GM12878 (cell line): ENCODE measurements around the gene ARL14. TPM values are rescaled to one million over a fixed set of nuclear protein-coding genes. Genes with fewer than 3 reads are reported as not detected.

ENCODE experiments used
- ATAC-seq: fragments of 200-7000 bp; cut with Tn5 transposase; 3 replicates; pipeline ENCODE4 v1.9.1; 2020; ENCODE audit warnings: mild to moderate bottlenecking, moderate library complexity
- BruUV-seq: library from RNA; stranded (reverse); fragments of 400-500 nt; replicated peaks from 2 replicates; lab custom pipeline; 2021; lab: Mats Ljungman, UMichigan
- CTCF ChIA-PET: fragments of 300-600 bp; sonication (Branson Sonifier 250); formaldehyde crosslinking; extraction: SDS; loops from one replicate; lab custom pipeline; 2021; ENCODE audit warnings: inconsistent platforms; lab: Yijun Ruan, JAX
- POLR2A ChIA-PET: fragments of 350-600 bp; formaldehyde crosslinking; extraction: SDS; loops from one replicate; lab custom pipeline; 2021; ENCODE audit warnings: inconsistent platforms; lab: Charles Lee
- RAD21 ChIA-PET: fragments of 300-600 bp; sonication (Branson Sonifier 250); formaldehyde crosslinking; loops from one replicate; lab custom pipeline; 2023; ENCODE audit warnings: antibody characterized with exemption; ENCODE audit not compliant: unreplicated experiment; lab: Charles Lee
- SMC1A ChIA-PET: fragments of 300-600 bp; sonication (Branson Sonifier 250); formaldehyde crosslinking; loops from one replicate; lab custom pipeline; 2023; ENCODE audit not compliant: unreplicated experiment, uncharacterized antibody; lab: Charles Lee
- DNase-seq: peaks from one replicate; pipeline ENCODE4 v3.0.0-alpha.2; 2011; ENCODE audit warnings: low read depth, low spot score
- FAIRE-seq: peaks from 3 replicates; lab custom pipeline; 2011; peaks lifted over from hg19 to GRCh38; lab: Jason Lieb, UNC
- H2AFZ ChIP-seq: 2 replicates; pipeline ENCODE4 v1.6.0; 2011; ENCODE audit warnings: low read depth, low read length, control low read depth; ENCODE audit not compliant: control insufficient read depth
- H3K27ac ChIP-seq: 2 replicates; pipeline ENCODE4 v1.5.1; 2011; ENCODE audit warnings: control low read depth; ENCODE audit not compliant: control insufficient read depth, insufficient read depth
- H3K27me3 ChIP-seq, 2 experiments: replicated peaks in 1 of 2; 2 replicates each; pipeline versions ENCODE4 v1.6.0 to v1.6.1; 2011; ENCODE audit warnings: low read length in 1 of 2; ENCODE audit not compliant: control insufficient read depth in 2 of 2, insufficient read depth in 2 of 2
- H3K36me3 ChIP-seq, 2 experiments: 2 replicates each; pipeline ENCODE4 v1.5.1; 2011; ENCODE audit warnings: low read length in 1 of 2; ENCODE audit not compliant: control insufficient read depth in 2 of 2, insufficient read depth in 2 of 2
- H3K4me1 ChIP-seq: 2 replicates; pipeline ENCODE4 v1.6.1; 2011; ENCODE audit warnings: mild to moderate bottlenecking, low read length, moderate library complexity, mixed read lengths; ENCODE audit not compliant: control insufficient read depth, insufficient read depth
- H3K4me2 ChIP-seq: 2 replicates; pipeline ENCODE4 v1.6.0; 2011; ENCODE audit warnings: control low read depth; ENCODE audit not compliant: control insufficient read depth, insufficient read depth
- H3K4me3 ChIP-seq: fragments of 200-600 bp; sonication (generic); 2 replicates; pipeline ENCODE4 v1.5.1; 2016
- H3K79me2 ChIP-seq: 2 replicates; pipeline ENCODE4 v1.6.0; 2011; ENCODE audit warnings: low read length; ENCODE audit not compliant: control insufficient read depth, insufficient read depth
- H3K9ac ChIP-seq: 2 replicates; pipeline ENCODE4 v1.8.0; 2011; ENCODE audit warnings: low read length, control low read depth, mixed read lengths; ENCODE audit not compliant: control insufficient read depth, insufficient read depth
- H3K9me3 ChIP-seq: replicated peaks from 3 replicates; pipeline ENCODE4 v1.5.1; 2011; ENCODE audit warnings: mild to moderate bottlenecking, low read length; ENCODE audit not compliant: control insufficient read depth, insufficient read depth
- H4K20me1 ChIP-seq: 2 replicates; pipeline ENCODE4 v1.6.0; 2011; ENCODE audit not compliant: control insufficient read depth, insufficient read depth
- BCL11A ChIP-seq: IDR thresholded peaks from 2 replicates; pipeline ENCODE4 v1.6.1; 2011; ENCODE audit warnings: low read depth, low read length
- CHD1 ChIP-seq: IDR thresholded peaks from 2 replicates; pipeline ENCODE4 v1.6.1; 2012; ENCODE audit warnings: low read depth, low read length, improper control_type of control experiment
- CREB1 ChIP-seq: IDR thresholded peaks from 2 replicates; pipeline ENCODE4 v1.6.1; 2012; ENCODE audit warnings: low read depth, mild to moderate bottlenecking, inconsistent platforms
- EP300 ChIP-seq, 2 experiments: fragments of 150-350 bp in 1 of 2; IDR thresholded peaks; 2 replicates each; pipeline ENCODE4 v1.6.1; 2011 to 2012; ENCODE audit warnings: low read depth in 2 of 2, low read length in 2 of 2, borderline replicate concordance in 1 of 2, improper control_type of control experiment in 1 of 2, inconsistent platforms in 1 of 2; ENCODE audit not compliant: control insufficient read depth in 1 of 2
- ETV6 ChIP-seq, 2 experiments: fragments of 450-650 bp in 1 of 2; IDR thresholded peaks in 1 of 2; conservative IDR thresholded peaks in 1 of 2; 2 replicates each; pipeline ENCODE4 v1.6.1; 2014; ENCODE audit warnings: antibody characterized with exemption in 1 of 2, borderline replicate concordance in 1 of 2, low read depth in 1 of 2, mild to moderate bottlenecking in 1 of 2, moderate library complexity in 1 of 2
- IRF4 ChIP-seq: IDR thresholded peaks from 2 replicates; pipeline ENCODE4 v1.6.1; 2011; ENCODE audit warnings: low read depth, low read length
- MEF2B ChIP-seq: fragments of 450-650 bp; IDR thresholded peaks from 2 replicates; pipeline ENCODE4 v1.6.1; 2018; ENCODE audit warnings: mild to moderate bottlenecking, moderate library complexity; ENCODE audit not compliant: partially characterized antibody, poor library complexity, severe bottlenecking
- MYC ChIP-seq: IDR thresholded peaks from 2 replicates; pipeline ENCODE4 v1.6.1; 2011; ENCODE audit warnings: mild to moderate bottlenecking, low read length, moderate library complexity, inconsistent platforms; ENCODE audit not compliant: insufficient read depth, insufficient replicate concordance, insufficient read length, severe bottlenecking
- POLR2A ChIP-seq: IDR thresholded peaks from 2 replicates; pipeline ENCODE4 v1.6.1; 2011; ENCODE audit warnings: low read depth, mild to moderate bottlenecking, low read length
- POLR2AphosphoS2 ChIP-seq: IDR thresholded peaks from 2 replicates; pipeline ENCODE4 v1.6.1; 2011; ENCODE audit warnings: low read depth, mild to moderate bottlenecking, low read length, improper control_type of control experiment, moderate library complexity
- RAD51 ChIP-seq: fragments of 450-650 bp; IDR thresholded peaks from 2 replicates; pipeline ENCODE4 v1.6.1; 2016; ENCODE audit warnings: moderate library complexity, mild to moderate bottlenecking, inconsistent platforms
- SMAD1 ChIP-seq: fragments of 450-650 bp; IDR thresholded peaks from 2 replicates; pipeline ENCODE4 v1.6.1; 2018; ENCODE audit warnings: mild to moderate bottlenecking, low read depth; ENCODE audit not compliant: partially characterized antibody
- SUZ12 ChIP-seq: fragments of 200-600 bp; sonication (generic); IDR thresholded peaks from one replicate; pipeline ENCODE4 v1.6.1; 2018; ENCODE audit warnings: antibody characterized with exemption, mild to moderate bottlenecking; ENCODE audit not compliant: unreplicated experiment
- ZNF207 ChIP-seq: fragments of 450-650 bp; IDR thresholded peaks from 2 replicates; pipeline ENCODE4 v1.6.1; 2014; ENCODE audit warnings: antibody characterized with exemption, mild to moderate bottlenecking, borderline replicate concordance
- ZNF24 ChIP-seq: fragments of 450-650 bp; IDR thresholded peaks from 2 replicates; pipeline ENCODE4 v1.6.1; 2017; ENCODE audit warnings: antibody characterized with exemption, mild to moderate bottlenecking
- WGBS: methylation state at CpG from one replicate; pipeline ENCODE4 v1.1.6; 2016; ENCODE audit warnings: low lambda C conversion rate; ENCODE audit not compliant: insufficient replicate concordance, insufficient coverage; ENCODE audit errors: missing lambda C conversion rate; 5-methylcytosine and 5-hydroxymethylcytosine counted together
- in situ Hi-C: fragments of 300-500 bp; cut with MboI; formaldehyde crosslinking; loops from 9 replicates; pipeline ENCODE4 v1.14.3; 2018; ENCODE audit warnings: mixed read lengths
- intact Hi-C: fragments of 100-400 bp; cut with micrococcal nuclease; formaldehyde crosslinking; loops from one replicate; pipeline ENCODE4 v1.14.2; 2022; ENCODE audit not compliant: unreplicated experiment
- polyA plus RNA-seq, 11 experiments: library from polyadenylated mRNA; depleted of rRNA in 4 of 11; unstranded in 6 of 11; stranded (reverse) in 5 of 11; fragments of >200 nt; fragmentation: Nextera tagmentation in 4 of 11; fragmentation: Illumina TruSeq in 1 of 11; extraction: Ambion mirVana in 4 of 11; extraction: Trizol in 1 of 11; gene quantifications; 1 replicate in 1 of 11; 2 replicates in 10 of 11; pipeline versions ENCODE4 v1.2.1 to v1.2.3, GENCODE V29; 2011 to 2016; ENCODE audit warnings: inconsistent platforms in 2 of 11, missing spikeins in 2 of 11, low read depth in 1 of 11
- total RNA-seq, 4 experiments: library from RNA; depleted of rRNA in 3 of 4; stranded (reverse); fragments of >200 nt in 3 of 4; fragmentation: Illumina TruSeq in 1 of 4; extraction: Trizol in 1 of 4; gene quantifications; 2 replicates each; pipeline versions ENCODE4 v1.2.1 to v1.2.3, GENCODE V29; 2013 to 2021
- TF ChIP-seq, protein P1 (sequence below): IDR thresholded peaks from 2 replicates; pipeline ENCODE4 v1.6.1; 2012; ENCODE audit warnings: mild to moderate bottlenecking, low read depth, low read length
- TF ChIP-seq, protein P2 (sequence below): fragments of 450-650 bp; IDR thresholded peaks from 2 replicates; pipeline ENCODE4 v1.6.1; 2017; ENCODE audit warnings: low read depth, mild to moderate bottlenecking, moderate library complexity

Gene ARL14
- total and polyA plus RNA-seq, 10 of the 15 experiments (the other 5 are each of a cell fraction or from before 2014, with no cell fraction given): 0.04 to 0.18 TPM; not detected in 8

DNA sequence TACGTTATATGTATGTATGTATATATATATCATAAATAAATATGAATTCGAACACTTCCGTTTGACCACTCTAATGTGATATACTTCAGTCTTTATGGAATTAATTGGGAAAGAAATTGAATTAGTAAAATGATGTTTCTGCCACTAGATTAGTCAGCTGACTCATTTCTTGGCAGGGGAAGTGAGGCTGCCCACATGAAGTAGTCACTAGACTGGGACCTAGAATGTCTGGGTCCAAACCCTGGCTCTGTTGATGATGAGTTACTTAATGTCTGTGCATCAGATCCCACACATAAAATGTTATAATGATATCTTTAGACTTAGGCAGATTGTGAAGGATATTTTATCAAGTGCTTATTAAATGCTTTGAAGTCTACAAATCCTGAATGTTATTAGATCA lies 27.4 kb upstream of the ARL14 start:
- no peak overlapping the region for H3K9ac ChIP-seq
- no peak for DNase-seq
- no peaks in the 10 kb centered on the region for H3K27me3 ChIP-seq
- no peaks in the 10 kb centered on the region for H3K79me2 ChIP-seq
- no peaks in the 10 kb centered on the region for H3K4me1 ChIP-seq
- BruUV-seq: no TSS peak
- ChIA-PET CTCF (interaction anchor here (1.3 kb wide), 1 partner anchor 11 kb away, joined by 3 read pairs; no protein-coding TSS in a partner anchor), SMC1A (no interaction called here), POLR2A (interaction anchor here (0.5 kb wide), 1 partner anchor 664 kb away, joined by 5 read pairs; no protein-coding TSS in a partner anchor), RAD21 (no interaction called here)
- no peak overlapping the region for H3K27ac ChIP-seq
- no peak overlapping the region for H3K4me2 ChIP-seq
- WGBS: 64% methylated on average over 3 of the region's 3 CpGs
- no peak for FAIRE-seq
- no peaks in the 10 kb centered on the region for H3K36me3 ChIP-seq
- intact Hi-C loops: no loop called here
- in situ Hi-C loops: no loop called here
- H4K20me1 ChIP-seq: no peaks in the 10 kb centered on the region
- ATAC-seq: no peak
- no peak overlapping the region for H3K4me3 ChIP-seq
- no peak overlapping the region for H2AFZ ChIP-seq
- no peaks in the 10 kb centered on the region for H3K9me3 ChIP-seq
- TF ChIP-seq, protein P1, sequence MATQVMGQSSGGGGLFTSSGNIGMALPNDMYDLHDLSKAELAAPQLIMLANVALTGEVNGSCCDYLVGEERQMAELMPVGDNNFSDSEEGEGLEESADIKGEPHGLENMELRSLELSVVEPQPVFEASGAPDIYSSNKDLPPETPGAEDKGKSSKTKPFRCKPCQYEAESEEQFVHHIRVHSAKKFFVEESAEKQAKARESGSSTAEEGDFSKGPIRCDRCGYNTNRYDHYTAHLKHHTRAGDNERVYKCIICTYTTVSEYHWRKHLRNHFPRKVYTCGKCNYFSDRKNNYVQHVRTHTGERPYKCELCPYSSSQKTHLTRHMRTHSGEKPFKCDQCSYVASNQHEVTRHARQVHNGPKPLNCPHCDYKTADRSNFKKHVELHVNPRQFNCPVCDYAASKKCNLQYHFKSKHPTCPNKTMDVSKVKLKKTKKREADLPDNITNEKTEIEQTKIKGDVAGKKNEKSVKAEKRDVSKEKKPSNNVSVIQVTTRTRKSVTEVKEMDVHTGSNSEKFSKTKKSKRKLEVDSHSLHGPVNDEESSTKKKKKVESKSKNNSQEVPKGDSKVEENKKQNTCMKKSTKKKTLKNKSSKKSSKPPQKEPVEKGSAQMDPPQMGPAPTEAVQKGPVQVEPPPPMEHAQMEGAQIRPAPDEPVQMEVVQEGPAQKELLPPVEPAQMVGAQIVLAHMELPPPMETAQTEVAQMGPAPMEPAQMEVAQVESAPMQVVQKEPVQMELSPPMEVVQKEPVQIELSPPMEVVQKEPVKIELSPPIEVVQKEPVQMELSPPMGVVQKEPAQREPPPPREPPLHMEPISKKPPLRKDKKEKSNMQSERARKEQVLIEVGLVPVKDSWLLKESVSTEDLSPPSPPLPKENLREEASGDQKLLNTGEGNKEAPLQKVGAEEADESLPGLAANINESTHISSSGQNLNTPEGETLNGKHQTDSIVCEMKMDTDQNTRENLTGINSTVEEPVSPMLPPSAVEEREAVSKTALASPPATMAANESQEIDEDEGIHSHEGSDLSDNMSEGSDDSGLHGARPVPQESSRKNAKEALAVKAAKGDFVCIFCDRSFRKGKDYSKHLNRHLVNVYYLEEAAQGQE: no peak
- TF ChIP-seq MYC (no peak), MEF2B (no peak), CHD1 (no peak), ETV6 (conservative IDR thresholded peaks at IDR 0.05 in 1 of 2, IDR thresholded peaks at IDR 0.05 in 1 of 2; ENCODE audit: borderline replicate concordance in 1 of 2, low read depth in 1 of 2) (no peak), SUZ12 (no peak), EP300 (IDR thresholded peaks at IDR 0.05; ENCODE audit: borderline replicate concordance in 1 of 2, control insufficient read depth in 1 of 2, low read depth in 2 of 2, low read length in 2 of 2) (no peak), CREB1 (no peak), SMAD1 (no peak), IRF4 (no peak), RAD51 (no peak), ZNF207 (no peak), ZNF24 (no peak), BCL11A (no peak), POLR2AphosphoS2 (no peak), POLR2A (no peak)
- TF ChIP-seq, protein P2, sequence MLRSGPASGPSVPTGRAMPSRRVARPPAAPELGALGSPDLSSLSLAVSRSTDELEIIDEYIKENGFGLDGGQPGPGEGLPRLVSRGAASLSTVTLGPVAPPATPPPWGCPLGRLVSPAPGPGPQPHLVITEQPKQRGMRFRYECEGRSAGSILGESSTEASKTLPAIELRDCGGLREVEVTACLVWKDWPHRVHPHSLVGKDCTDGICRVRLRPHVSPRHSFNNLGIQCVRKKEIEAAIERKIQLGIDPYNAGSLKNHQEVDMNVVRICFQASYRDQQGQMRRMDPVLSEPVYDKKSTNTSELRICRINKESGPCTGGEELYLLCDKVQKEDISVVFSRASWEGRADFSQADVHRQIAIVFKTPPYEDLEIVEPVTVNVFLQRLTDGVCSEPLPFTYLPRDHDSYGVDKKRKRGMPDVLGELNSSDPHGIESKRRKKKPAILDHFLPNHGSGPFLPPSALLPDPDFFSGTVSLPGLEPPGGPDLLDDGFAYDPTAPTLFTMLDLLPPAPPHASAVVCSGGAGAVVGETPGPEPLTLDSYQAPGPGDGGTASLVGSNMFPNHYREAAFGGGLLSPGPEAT: no peak
